HCT116 (cell line): ENCODE results near the gene TTF2. TPM values are rescaled to one million over a fixed set of nuclear protein-coding genes. Genes with fewer than 3 reads are reported as not detected.

Source experiments
- ATAC-seq: fragments of 200-7000 bp; cut with Tn5 transposase; 2 replicates; pipeline ENCODE4 v1.9.1; 2020; ENCODE audit warnings: mild to moderate bottlenecking, moderate library complexity
- BruUV-seq: library from RNA; stranded (reverse); fragments of 400-500 nt; replicated peaks from 2 replicates; lab custom pipeline; 2021; lab: Mats Ljungman, UMichigan
- CTCF ChIA-PET: fragments of 300-600 bp; sonication (Branson Sonifier 250); formaldehyde crosslinking; loops from one replicate; lab custom pipeline; 2021; ENCODE audit warnings: antibody characterized with exemption; lab: Charles Lee
- POLR2A ChIA-PET: fragments of 300-600, 350-600 bp; sonication (Branson Sonifier 250); formaldehyde crosslinking; loops from one replicate; lab custom pipeline; 2021; ENCODE audit warnings: antibody characterized with exemption; lab: Charles Lee
- RAD21 ChIA-PET, 2 experiments: fragments of 300-600 bp; sonication (Branson Sonifier 250); formaldehyde crosslinking; loops; one replicate each; lab custom pipeline; 2023; ENCODE audit warnings: low total read pairs in 2 of 2; ENCODE audit not compliant: uncharacterized antibody in 2 of 2, unreplicated experiment in 2 of 2, low non-redundant PET in 1 of 2; lab: Charles Lee
- DNase-seq: peaks from one replicate; pipeline ENCODE4 v3.0.0-alpha.2; 2010; ENCODE audit warnings: low read depth, low spot score
- H2AFZ ChIP-seq: fragments of 200-600 bp; shearing (Covaris generic), sonication (generic); 2 replicates; pipeline ENCODE4 v1.6.1; 2017; ENCODE audit warnings: low read depth, mixed run types, mixed read lengths, antibody characterized with exemption, low read length; ENCODE audit not compliant: poor library complexity, severe bottlenecking
- H3K27ac ChIP-seq: 2 replicates; pipeline ENCODE4 v1.5.1; 2012; ENCODE audit warnings: low read depth, low read length
- H3K27me3 ChIP-seq: fragments of 200-600 bp; sonication (generic); 2 replicates; pipeline ENCODE4 v1.6.1; 2016; ENCODE audit warnings: mixed run types, low read length, mixed read lengths; ENCODE audit not compliant: insufficient read depth
- H3K36me3 ChIP-seq, 2 experiments: fragments of 200-500 bp in 1 of 2; fragments of 200-600 bp in 1 of 2; sonication (Bioruptor generic) in 1 of 2; sonication (generic) in 1 of 2; 2 replicates each; pipeline versions ENCODE4 v1.5.1 to v1.6.1; 2014 to 2016; ENCODE audit warnings: low read length in 2 of 2, inconsistent platforms in 1 of 2, mixed read lengths in 1 of 2, mixed run types in 1 of 2; ENCODE audit not compliant: insufficient read depth in 2 of 2, control insufficient read depth in 1 of 2
- H3K4me1 ChIP-seq, 2 experiments: fragments of 200-600 bp in 1 of 2; sonication (generic) in 1 of 2; 2 replicates each; pipeline versions ENCODE4 v1.5.1 to v1.6.1; 2012 to 2017; ENCODE audit warnings: low read length in 2 of 2, inconsistent platforms in 1 of 2, mild to moderate bottlenecking in 1 of 2, mixed read lengths in 1 of 2, mixed run types in 1 of 2, moderate library complexity in 1 of 2; ENCODE audit not compliant: insufficient read depth in 2 of 2, control insufficient read depth in 1 of 2
- H3K4me2 ChIP-seq: fragments of 200-600 bp; sonication (generic); 2 replicates; pipeline ENCODE4 v1.6.1; 2017; ENCODE audit warnings: mixed run types, low read length, mixed read lengths
- H3K4me3 ChIP-seq, 2 experiments: fragments of 200-600 bp in 1 of 2; sonication (generic) in 1 of 2; replicated peaks in 1 of 2; 2 replicates each; pipeline ENCODE4 v1.5.1; 2011 to 2016; ENCODE audit warnings: low read length in 2 of 2, control low read depth in 1 of 2, low read depth in 1 of 2, mild to moderate bottlenecking in 1 of 2, mixed read lengths in 1 of 2, mixed run types in 1 of 2
- H3K79me2 ChIP-seq: fragments of 200-600 bp; sonication (generic); 2 replicates; pipeline ENCODE4 v1.6.1; 2017; ENCODE audit warnings: mild to moderate bottlenecking, mixed run types, low read length, moderate library complexity, mixed read lengths; ENCODE audit not compliant: insufficient read depth
- H3K9ac ChIP-seq: fragments of 200-600 bp; sonication (generic); 2 replicates; pipeline ENCODE4 v1.6.1; 2016; ENCODE audit warnings: low read length, mixed read lengths
- H3K9me2 ChIP-seq: fragments of 200-600 bp; sonication (generic), shearing (Covaris generic); 2 replicates; pipeline ENCODE4 v1.6.1; 2017; ENCODE audit warnings: mixed run types, mild to moderate bottlenecking, moderate library complexity; ENCODE audit not compliant: insufficient read depth
- H3K9me3 ChIP-seq, 2 experiments: fragments of 200-500 bp in 1 of 2; fragments of 200-600 bp in 1 of 2; sonication (Bioruptor generic) in 1 of 2; sonication (generic) in 1 of 2; 2 replicates each; pipeline ENCODE4 v1.6.1; 2014 to 2017; ENCODE audit warnings: low read length in 2 of 2, mixed read lengths in 2 of 2, inconsistent platforms in 1 of 2, low read depth in 1 of 2, mild to moderate bottlenecking in 1 of 2, mixed run types in 1 of 2, moderate library complexity in 1 of 2; ENCODE audit not compliant: control insufficient read depth in 1 of 2, insufficient read depth in 1 of 2
- H4K20me1 ChIP-seq: fragments of 200-600 bp; sonication (generic), shearing (Covaris generic); 2 replicates; pipeline ENCODE4 v1.6.1; 2017; ENCODE audit warnings: mixed run types, mild to moderate bottlenecking, moderate library complexity; ENCODE audit not compliant: insufficient read depth
- CTCF ChIP-seq, 3 experiments: fragments of 200-600 bp in 1 of 3; sonication (generic) in 1 of 3; IDR thresholded peaks in 2 of 3; conservative IDR thresholded peaks in 1 of 3; 2 replicates each; pipeline ENCODE4 v1.5.1; 2012 to 2017; ENCODE audit warnings: low read depth in 2 of 3, low read length in 2 of 3, antibody characterized with exemption in 1 of 3, borderline replicate concordance in 1 of 3, control low read depth in 1 of 3, mild to moderate bottlenecking in 1 of 3, mixed read lengths in 1 of 3, mixed run types in 1 of 3, moderate library complexity in 1 of 3; ENCODE audit not compliant: insufficient read depth in 1 of 3
- EZH2phosphoT487 ChIP-seq: fragments of 200-600 bp; IDR thresholded peaks from 2 replicates; pipeline ENCODE4 v1.6.1; 2018; ENCODE audit warnings: antibody characterized with exemption, borderline replicate concordance
- REST ChIP-seq: IDR thresholded peaks from 2 replicates; pipeline ENCODE4 v1.6.1; 2012; ENCODE audit warnings: low read depth
- intact Hi-C: fragments of 100-400 bp; cut with micrococcal nuclease; formaldehyde crosslinking; loops from 2 replicates; pipeline ENCODE4 v1.10.0; 2022
- total RNA-seq: library from RNA; stranded (reverse); gene quantifications from one replicate; pipeline ENCODE4 v1.2.1, GENCODE V29; 2021; ENCODE audit not compliant: unreplicated experiment

The TTF2 gene
- total RNA-seq, 1 experiment from 2014 or later, result 60.3 TPM

GRCh38 chr1:117092594-117092993, 32.5 kb downstream of the TTF2 start (continued):
- no peak for TF ChIP-seq CTCF (IDR thresholded peaks at IDR 0.05 in 2 of 3, conservative IDR thresholded peaks at IDR 0.05 in 1 of 3; ENCODE audit: borderline replicate concordance in 1 of 3, insufficient read depth in 1 of 3, low read depth in 2 of 3, low read length in 2 of 3)

GRCh38 chr1:117093091-117093534, 33.0 kb downstream of the TTF2 start:
- TF ChIP-seq REST, result no peak
- no peak for TF ChIP-seq EZH2phosphoT487
- intact Hi-C loops, result no loop called here
- ChIA-PET RAD21 (no interaction called here), POLR2A (interaction anchor here (0.8 kb wide), 1 partner anchor 33 kb away, joined by 3 read pairs; the partner anchor contains the start of gene TTF2), CTCF (interaction anchor here (0.7 to 2.7 kb wide), 6 partner anchors 9 to 192 kb away, joined by 3 to 10 read pairs (median 3); no protein-coding TSS in a partner anchor)
- no peak overlapping the region for H3K27ac ChIP-seq
- no peaks in the 10 kb centered on the region for H3K27me3 ChIP-seq
- H3K36me3 ChIP-seq, result peaks cover 28 to 64% of the 10 kb centered on the region in 2 experiments; a peak in 3 of 4 replicates
- no TSS peak for BruUV-seq
- H3K9me3 ChIP-seq, result no peaks in the 10 kb centered on the region
- DNase-seq (no peak), ATAC-seq (no peak)
- H3K79me2 ChIP-seq, result no peaks in the 10 kb centered on the region
- no peaks in the 10 kb centered on the region for H4K20me1 ChIP-seq
- no peak overlapping the region for H3K4me2 ChIP-seq
- no peak overlapping the region for H2AFZ ChIP-seq
- no peak overlapping the region for H3K9ac ChIP-seq
- H3K9me2 ChIP-seq, result no peaks in the 10 kb centered on the region
- H3K4me3 ChIP-seq, result no peak overlapping the region
- peaks cover 4 to 14% of the 10 kb centered on the region in 2 experiments; a peak in 3 of 4 replicates for H3K4me1 ChIP-seq
